NCI-H82 treated with DMSO at 0.1 percent for 48 hours (cell line): ENCODE results near the gene UTP4.

ENCODE experiments used
- DNase-seq: peaks from one replicate; lab custom pipeline; 2025; ENCODE audit not compliant: unreplicated experiment; lab: John Stamatoyannopoulos, UW

Gene UTP4

DNA sequence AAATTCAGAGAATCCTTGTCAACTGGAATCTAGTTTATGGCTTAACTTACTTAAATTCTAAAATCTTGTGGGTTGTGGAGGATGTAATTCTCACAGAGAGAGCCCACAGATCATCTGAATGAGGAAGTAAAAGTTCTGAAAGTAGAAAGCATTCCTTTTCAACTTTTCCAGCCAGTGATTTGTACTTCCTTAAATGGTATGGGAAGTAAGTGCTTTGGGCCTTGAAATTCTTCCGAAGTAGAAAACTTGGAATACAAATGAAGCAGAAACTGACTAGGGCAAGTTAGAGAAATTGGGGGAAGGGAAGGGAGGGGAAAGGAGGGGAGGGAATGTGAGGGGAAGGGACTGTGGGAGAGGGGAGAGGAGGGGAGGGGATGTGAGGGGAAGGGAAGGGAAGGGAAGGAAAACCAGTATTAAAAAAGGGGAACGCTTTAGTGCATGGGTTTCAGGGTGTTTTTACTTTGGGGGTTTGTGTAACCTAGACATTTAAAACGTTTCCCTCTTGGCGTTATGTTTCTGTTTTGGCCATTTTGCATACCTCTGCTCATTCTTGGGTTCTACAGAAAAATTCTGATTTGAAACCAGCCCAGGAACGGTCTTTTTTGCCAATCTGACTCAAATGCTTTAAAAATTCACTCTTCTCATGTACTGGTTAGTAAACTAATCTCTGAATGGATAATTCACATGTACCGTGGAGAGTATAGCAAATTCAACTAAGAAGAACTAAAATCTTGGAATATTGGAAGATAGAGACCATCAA, 39.1 kb downstream of the UTP4 start:
- no peak for DNase-seq

DNA sequence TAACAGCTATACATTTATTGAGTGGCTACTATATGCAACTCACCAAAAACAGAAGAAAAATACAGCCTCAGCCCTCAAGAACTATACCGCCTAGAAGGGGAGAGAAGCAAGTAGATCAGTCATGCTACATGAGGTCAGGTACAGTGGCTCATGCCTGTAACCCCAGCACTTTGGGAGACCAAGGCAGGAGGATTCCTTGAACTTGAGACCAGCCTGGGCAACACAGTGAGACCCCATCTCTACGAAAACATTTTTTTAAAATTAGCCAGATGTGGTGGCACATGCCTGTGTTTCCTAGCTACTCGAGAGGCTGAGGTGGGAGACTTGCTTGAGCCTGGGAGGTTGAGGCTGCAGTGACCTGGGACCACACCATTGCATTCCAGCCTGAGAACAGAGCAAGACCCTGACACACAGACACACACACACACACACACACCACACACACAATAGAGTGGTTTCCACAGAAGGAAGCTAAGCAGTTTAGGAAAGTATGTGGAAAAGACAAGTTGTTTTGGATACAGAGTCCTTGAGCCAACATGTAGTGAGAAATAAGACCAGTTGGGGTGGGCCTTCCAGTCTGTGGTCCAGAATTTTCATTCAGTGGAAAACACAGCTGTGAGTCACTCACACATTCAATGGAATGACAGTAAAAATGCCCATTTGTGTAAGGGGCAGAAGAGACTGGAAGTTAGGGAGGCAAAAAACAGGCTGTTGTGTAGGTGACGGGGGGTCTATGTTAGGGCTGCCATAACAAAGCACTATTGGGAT, 43.8 kb downstream of the UTP4 start:
- no peak for DNase-seq

DNA sequence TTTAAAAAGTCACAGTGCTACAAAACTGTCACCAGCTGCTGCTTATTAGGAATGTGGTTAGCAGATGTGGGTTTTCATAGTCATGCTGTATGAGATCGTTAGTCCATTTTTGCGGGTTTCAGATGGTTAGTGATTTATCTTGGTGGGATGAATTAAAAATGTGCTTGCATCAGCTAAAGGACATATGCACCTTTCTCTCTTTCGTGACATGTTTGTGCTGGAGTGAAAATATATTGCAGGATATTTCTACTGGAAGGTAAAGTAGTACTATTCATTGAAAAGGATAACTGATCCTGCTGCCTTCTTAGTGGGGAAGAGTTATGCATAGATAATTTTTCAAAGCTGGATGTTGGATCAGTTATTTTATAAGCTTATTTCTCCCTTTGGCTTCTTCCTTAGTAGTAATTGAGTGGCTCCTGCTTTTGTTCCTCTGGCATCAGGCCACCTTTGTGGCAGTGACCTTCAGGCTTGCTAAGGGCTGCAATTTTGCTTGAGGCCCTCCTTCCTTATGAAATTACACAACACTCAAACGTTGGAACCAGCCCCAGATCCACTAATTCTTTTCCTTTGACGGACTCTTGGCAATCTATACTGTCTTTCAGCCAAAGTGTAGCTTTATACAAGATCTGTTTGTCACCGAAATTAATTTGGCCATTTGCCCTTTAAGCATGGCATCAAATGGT, 47.0 kb downstream of the UTP4 start:
- DNase-seq = no peak

DNA sequence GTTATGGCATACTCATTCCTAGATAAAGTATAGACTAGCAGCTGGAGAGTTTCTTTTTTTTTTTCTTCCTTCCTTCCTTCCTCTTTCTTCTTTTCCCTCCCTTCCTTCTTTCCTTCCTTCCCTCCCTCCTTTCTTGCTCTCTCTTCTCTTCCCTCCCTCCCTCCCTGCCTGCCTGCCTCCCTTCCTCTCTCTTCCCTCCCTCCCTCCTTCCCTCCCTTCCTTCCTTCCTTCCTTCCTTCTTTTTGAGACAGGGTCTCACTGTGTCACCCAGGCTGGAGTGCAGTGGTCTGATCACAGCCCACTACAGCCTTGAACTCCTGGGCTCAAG, 47.5 kb downstream of the UTP4 start:
- DNase-seq = no peak

DNA sequence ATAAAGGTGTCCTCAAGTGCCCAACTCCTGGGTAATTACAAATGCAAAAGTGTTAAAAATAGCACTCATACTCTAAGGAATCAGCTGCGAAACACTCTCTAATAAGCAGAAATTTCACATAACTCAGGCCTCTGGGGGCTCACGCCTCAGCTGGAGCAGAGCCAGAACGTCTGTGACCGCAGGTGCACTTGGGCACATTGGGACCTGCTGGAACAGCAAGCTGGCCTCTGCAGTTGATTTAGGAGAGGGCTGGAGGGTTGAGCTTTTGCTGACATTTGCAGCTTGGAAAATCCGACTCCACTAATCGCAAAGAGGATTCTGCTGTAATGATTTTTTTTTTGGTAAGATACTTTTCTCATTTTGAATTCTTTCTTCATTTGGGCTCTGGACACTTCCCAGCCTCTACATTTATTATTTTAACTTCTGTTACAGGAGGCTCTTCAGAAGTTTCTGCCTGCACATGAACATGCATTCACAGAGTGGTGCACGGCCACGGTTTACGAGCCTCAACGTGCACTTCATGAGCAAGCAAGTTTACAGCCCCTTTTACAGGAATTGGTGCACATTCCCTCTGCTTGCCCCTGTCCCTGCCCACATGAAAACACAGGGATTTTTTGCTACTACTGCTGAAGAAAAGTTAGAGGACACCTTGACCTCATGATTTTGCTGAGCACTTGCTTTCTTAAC, 50.4 kb downstream of the UTP4 start:
- DNase-seq = no peak

DNA sequence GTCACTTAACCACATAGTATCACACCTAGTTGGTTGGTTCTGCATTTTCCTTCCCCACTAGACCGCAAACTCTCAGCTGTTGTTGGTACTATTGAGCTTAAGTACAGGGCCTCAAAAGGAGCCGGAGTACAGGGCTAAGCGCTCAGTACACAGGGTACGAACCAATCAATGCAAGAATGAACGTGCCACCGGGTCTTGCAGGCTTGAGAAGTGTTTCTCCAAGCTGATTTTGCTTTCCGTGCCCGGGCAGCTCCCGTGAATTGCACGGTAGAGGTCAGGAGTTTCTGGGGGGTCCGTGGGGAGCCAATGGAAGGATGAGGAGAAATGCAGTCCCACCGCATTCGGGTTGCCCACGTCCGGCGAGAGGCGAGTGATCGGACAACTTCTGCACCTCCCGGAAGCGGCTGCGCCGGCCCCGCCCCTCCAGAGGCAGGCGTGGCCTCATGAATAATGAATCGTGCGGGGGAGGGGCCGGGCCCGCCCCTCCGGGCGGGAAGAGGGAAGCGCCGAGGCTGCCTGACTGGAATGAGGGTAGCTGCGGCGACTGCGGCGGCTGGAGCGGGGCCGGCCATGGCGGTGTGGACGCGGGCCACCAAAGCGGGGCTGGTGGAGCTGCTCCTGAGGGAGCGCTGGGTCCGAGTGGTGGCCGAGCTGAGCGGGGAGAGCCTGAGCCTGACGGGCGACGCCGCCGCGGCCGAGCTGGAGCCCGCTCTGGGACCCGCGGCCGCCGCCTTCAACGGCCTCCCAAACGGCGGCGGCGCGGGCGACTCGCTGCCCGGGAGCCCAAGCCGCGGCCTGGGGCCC, 54.4 kb downstream of the UTP4 start, which contains the start of gene SNTB2:
Gene SNTB2 (plus strand): TSS at position 523 of the 804 bp plus-strand sequence. CDS start 3 bp downstream, at position 526.
- peak; percentile 54 for DNase-seq

DNA sequence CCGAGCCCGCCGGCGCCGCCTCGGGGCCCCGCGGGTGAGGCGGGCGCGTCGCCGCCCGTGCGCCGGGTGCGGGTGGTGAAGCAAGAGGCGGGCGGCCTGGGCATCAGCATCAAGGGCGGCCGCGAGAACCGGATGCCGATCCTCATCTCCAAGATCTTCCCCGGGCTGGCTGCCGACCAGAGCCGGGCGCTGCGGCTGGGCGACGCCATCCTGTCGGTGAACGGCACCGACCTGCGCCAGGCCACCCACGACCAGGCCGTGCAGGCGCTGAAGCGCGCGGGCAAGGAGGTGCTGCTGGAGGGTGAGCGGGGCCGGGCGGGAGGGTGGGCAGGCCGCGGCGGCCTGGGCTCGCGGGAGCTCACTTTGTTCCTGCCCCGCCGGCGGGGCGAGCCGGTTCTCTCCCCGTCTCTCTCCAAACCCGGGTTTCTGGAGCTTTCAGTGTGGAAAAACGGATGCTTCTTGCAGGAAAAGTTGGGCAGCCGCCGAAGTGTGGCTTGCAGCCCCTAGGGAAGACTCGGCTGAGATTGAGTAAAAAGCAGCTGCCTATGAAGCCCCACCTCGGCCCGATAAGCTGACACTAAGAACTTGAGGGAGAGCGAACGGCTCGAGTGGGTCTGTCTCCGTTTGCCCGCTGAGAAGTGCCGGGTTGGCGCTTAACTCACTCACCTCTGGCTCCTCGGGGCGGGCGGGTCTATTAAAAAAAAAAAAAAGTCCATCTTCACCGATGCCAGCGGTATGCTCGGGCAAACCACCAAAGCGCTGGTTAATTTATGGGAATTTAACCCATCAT, 55.2 kb downstream of the UTP4 start:
- no peak for DNase-seq

DNA sequence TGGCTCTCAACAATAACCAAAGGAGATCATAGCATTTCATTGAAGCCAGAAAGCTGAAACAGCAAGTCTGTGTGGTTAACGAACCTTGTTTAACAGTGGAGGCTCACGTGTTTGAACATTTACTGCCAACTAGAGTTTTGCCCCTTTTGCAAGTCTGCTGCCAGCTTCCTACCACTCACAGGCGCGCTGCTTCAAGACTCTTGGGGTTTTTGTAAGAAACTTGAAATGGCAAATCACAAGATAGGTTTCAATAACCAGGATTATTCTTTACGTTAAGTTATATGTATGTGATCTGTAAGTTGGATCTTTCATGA, 55.7 kb downstream of the UTP4 start:
- DNase-seq = no peak

DNA sequence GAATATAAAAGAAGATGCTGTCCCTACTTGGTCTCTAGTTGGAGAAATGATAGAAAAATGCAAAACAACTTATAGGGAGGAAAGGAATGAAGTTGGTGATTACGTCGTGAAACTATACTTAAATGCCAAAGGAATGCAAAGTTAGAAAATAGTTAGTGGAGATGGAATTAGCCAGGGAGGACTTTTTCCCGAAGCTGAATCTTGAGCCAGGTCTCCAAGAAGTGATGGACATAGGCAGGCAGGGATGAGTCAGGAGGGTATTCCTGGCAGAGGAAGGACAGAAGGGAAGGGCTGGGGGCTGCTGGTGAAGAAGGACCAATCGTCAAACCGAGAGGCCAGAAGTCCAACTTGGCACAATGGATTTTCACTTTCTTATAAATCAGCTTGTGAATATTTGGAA, 56.3 kb downstream of the UTP4 start:
- DNase-seq = no peak

DNA sequence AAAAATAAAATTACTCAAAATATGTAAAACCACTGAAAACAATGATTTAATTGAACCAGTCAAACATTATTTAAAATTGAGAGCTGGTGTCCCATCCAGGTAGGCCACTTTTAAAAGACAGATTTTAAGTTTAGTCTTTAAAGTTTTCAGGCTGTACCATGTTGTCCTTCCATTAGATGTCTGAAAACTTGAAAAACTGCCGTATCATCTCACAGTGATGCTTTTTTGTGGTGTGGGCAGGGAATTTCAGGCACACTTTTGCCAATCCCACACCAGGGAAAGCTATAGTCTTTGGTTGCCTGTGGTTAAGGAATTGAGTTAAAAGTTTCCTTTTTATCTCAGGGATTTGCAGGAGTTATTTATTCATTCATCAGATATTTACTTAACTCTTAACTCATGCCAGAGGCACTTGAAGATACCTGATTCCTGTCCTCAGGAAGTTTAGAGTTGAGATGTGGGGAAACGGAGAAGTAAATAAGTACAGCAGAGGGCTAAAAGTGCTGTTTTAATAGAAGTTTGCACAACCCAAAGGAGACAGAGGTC, 57.7 kb downstream of the UTP4 start:
- DNase-seq = no peak

DNA sequence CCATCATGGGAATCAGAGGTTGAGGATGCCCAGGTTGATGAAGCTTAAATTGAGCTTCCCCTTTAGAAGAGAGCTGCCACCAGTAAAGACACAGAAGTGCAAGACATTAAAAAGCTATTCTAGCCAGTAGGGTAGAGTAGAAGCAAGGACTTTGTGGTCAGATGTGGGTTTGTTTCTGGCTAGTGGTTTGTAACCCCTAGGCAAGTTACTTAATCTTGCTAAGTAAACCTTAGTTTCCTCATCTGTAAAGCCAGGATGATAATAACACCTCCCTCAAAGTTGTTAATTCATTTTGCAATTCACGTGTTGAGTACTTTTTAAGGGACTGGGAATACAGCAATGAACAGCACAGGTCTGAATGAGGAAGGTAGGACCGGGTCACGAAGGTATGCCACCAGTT, 58.1 kb downstream of the UTP4 start:
- no peak for DNase-seq

DNA sequence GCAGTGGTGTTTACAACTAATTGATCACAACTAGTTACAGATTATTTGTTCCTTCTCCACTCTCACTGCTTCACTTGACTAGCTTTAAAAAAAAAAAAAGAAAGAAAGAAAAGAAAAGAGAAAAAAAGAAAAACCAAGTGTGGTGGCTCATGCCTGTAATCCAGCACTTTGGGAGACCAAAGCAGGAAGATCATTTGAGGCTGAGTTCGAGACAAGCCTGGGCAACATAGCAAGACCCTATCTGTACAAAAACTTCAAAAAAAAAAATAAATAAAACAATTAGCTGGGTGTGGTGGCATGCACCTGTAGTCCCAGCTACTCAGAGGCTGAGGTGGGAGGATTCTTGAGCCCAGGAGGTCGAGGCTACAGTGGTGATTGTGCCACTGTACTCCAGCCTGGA, 58.7 kb downstream of the UTP4 start:
- DNase-seq = no peak

DNA sequence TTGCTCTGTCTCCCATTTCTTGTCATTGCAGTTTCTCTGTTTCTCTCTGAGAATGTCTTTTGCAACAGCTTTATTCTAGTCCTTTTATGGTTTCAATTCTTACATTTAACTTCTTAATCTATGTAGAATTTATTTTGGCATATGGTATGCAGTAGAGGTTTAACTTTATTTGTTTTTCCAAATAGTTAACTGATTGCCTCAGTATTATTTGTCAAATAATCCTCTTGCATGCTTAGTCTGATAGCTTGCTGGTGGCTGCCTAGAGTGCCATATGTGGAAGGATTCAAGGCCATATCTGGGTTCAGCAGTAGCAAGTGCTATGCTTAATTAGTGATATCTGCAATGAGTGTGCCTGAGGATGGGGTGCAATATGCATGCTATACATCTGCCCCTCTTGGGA, 61.4 kb downstream of the UTP4 start:
- DNase-seq = no peak

DNA sequence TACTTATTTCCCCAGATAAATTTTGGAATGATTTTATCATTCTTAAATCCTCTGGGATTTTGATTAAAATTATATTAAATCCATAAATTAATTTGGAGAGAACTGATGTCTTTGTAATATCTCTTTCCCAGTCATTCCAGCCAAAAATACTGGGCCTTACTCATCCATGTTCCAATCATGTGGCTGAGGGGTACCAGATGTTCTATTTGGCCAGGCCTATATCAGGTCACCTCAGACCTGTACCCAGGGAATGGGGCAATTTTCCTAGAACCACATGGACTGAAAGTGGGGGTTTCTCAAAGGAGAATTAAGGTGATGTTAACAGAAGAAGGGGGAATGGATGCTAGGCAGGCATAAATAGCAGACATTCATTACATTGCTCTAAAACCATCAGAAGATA, 62.0 kb downstream of the UTP4 start:
- no peak for DNase-seq

DNA sequence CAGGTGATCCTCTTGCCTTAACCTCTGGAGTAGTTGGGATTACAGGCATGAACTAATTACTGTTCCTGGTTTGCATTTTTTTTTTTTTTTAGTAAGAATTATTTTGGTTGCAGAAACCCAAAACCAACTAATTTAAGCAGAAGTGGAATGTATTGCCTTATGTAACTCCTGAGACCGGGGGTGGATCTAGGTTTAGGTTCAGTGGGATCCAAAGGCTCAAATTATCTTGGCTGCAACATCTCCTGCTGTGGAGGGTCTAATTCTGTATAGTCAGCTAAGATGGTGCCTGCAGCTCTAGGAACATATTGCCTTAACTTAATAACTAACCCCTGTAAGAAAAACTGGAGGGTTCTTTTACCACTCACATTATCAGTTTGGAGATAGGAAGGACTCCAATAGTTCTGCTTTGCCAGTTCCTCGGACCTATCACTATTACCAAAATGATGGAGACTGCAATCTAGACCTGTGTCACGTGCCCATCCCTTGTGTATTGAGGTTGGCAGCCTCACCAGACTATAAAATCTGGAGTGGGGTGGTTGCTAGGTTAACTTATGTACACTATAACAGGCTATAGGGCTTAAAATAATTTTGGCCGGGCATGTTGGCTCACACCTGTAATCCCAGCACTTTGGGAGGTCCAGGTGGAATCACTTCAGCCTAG, 63.0 kb downstream of the UTP4 start:
- no peak for DNase-seq

DNA sequence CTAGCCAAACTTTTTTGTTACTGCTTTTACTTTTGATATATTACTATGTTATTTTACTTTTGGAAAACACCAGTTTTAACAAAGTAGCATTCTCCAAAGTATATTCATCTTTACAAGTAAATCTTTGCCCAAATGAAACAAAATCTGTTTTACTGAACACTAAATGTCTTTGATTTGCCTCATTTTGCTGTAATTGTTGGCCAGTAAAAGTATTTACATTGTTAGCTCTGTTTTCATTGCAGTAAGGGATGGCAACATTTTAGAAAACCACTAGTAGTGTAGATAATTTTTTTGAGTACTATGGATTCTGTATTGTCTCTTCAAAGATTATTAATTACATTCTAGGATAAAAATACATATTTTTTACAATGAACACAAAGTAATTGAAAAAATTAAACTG, 65.1 kb downstream of the UTP4 start:
- no peak for DNase-seq

DNA sequence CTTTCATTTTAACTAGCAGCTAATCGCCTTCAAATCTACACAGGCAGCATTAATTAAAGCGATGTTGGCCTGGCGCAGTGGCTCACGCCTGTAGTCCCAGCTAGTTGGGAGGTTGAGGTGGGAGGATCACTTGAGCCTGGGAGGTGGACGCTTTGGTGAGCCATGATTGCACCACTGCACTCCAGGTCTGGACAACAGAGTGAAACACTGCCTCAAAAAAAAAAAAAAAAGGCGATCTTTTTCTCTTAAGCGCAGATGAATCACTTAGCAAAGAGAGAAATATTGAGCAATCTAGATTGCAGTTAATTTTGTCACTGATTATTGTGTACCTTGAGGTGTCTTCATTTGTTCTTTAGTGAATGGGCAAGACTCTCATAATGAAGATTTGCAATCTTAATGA, 66.9 kb downstream of the UTP4 start:
- DNase-seq = no peak

DNA sequence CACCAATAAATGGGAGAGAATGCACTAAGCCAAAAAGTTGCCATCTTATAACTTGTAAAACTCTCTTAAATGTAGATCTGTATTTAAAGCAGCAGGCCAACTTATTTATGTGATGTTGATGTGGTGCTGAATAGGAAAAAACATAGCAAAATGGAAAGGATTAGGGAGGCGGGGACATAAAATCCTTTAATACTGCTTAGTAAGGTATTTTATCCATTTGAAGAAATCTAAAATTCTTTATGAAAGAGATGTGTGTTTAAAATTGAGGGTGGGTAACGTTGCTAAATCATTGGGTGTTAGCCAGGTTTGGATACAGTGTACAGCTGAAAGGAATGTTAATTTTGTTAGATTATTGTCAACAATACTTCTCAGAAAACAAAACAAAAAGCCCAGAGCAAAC, 68.8 kb downstream of the UTP4 start:
- DNase-seq = no peak

DNA sequence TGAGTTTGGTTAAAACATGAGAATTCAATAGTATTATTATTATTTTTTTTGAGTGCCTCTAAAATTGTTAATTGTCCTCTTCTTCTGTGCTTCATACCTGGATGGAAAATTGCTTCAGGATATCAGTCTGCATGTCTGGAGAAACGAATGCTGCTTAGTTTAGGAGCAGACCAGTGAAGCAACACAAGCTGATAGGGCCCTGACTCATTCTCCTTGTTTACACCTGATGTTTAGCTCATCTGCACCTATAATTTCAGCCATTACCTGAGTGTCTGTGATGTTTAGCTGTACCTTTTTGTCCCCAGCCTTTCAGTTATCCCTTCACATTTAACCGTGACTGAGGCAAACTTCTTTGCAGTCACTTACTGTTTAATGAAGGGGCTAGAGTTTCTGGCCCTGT, 69.3 kb downstream of the UTP4 start:
- DNase-seq = no peak
